ENCODE results near the gene ZNF446.
"Not testable (repeated sequence)": the region's sequence is repeated elsewhere in the genome, so short reads cannot be mapped to it uniquely, and the experiment has no call there.

Gene ZNF446

DNA sequence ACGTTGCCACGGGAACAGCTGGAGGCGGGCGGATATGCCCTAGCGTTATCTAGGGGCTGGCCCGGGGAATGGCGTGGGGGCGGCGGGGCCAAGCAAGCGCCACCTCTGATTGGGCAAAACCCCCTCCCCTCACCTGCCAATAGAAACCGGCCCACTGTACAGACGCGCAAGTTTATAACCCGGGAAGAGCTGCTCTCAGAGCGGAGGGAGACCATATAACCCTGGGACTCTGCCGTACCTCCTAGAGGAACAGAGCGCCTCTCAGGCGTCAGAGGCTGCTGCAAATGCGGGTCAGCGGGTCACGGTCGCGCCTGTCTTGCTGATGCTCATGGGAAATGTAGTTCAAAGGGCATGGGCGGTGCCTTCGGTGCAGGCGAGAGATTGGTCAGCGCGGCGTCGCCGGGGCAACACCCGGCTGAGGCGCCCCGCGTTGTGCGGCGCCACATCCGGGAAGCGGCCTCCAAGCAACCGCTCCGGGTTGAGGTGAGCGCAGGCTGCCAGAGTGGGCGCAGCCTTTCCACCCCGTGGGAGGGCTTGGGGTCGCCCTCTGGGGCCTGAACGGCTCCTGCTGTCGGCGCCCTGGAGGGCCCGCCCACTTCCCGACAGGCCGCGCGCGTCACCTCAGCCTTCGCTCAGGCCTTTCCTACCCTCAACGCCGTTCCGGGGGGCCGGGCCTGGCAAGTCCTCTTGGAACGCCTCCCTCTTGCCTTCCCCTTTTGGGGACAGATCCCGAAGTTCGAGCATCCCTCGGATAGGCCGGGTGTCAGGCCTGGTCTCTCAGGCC, at the start of gene ZNF446:
ZNF446 (plus strand) TSS at position 639 of the 784 bp plus-strand sequence. CDS start 867 bp downstream, outside the sequence.
- peak; percentile 87 for DNase-seq

- DNase-seq: no peak
Observed at GRCh38 chr19:58428617-58429016, 47.5 kb upstream of the ZNF446 start.

DNA sequence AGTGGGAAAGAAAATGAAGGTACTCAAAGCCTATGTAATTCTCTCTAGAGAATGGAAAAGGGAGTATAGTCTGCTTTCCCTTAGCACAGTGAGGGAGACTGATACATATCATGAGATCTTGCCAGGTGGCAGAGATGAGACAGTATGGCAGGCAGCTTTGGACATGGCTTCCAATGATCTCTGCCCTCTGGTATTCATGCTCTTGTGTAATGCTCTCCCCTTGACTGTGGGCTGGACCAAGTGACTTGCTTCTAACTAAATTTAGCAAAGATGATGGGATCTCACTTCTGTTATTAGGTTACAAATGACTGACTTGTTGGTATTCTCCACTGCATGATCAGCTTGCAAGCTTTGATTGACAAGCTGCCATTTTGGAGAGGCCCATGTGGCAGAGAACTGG, 46.4 kb upstream of the ZNF446 start:
- DNase-seq: no peak

- DNase-seq: no peak
Observed at GRCh38 chr19:58434217-58434616, 41.9 kb upstream of the ZNF446 start.

DNA sequence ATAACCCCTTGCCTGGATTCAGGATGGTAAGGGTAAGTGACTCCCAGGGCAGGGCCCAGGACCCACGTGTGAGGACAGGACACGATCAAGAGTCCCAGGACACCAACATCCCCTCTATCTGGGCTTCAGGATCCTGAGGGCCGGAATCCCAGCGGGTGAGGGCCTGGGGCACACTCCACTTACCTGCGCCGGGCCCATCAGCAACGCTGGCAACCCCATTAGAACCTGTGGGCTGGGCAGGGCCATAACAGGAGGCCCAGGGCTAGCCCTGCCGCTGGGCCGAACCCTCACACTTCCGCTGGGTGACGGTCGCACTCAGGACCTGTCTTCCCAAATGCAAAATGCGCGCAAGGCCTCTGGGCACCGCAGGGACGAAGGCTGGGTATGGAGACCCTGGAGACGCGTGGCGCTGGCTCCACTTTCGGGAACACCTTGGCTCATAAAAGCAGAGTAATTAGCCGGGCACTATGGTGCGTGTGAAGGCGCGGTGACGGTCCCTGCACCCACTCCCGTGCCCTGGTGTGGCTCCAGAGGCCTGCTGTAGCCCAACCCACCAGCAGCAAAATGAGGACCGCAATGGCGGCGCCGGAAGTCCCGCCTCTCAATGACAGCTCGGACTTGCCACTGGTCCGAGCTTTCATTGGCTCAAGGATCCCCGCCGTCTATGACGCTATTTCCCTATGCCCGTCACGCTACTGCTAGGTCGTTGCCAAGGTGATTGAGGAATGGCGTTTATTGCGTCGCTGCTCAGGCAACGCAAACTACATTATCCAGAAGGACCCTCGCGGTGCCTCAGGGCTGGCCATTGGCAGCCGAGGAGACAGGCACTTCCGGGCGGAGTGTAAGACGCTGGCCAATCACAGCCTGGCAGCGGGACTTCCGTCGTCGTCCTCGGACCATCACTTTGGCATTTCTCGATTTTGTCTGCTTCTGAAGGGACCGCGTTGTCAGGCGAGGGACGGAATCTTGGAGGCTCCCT, 36.3 kb upstream of the ZNF446 start, which contains the start of gene ZNF132:
ZNF132 (minus strand) TSS at position 578 of the 979 bp plus-strand sequence; CDS start at position 246, 332 bp downstream.
- DNase-seq: peak; percentile 40

- no peak for DNase-seq
Observed at GRCh38 chr19:58440556-58440955, 35.6 kb upstream of the ZNF446 start.

DNA sequence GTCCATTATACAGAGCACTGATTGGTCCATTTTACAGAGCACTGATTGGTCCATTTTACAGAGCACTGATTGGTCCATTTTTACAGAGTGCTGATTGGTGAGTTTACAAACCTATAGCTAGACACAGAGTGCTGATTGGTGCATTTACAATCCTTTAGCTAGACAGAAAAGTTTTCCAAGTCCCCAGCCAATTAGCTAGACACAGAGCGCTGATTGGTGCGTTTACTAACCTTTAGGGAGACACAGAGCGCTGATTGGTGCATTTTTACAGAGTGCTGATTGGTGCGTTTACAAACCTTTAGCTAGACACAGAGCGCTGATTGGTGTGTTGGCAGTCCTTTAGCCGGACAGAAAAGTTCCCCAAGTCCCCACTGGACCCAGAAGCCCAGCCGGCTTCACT, 33.2 kb upstream of the ZNF446 start:
- DNase-seq: not testable (repeated sequence)

GRCh38 chr19:58448860-58449259, 27.3 kb upstream of the ZNF446 start:
- not testable (repeated sequence) for DNase-seq

DNA sequence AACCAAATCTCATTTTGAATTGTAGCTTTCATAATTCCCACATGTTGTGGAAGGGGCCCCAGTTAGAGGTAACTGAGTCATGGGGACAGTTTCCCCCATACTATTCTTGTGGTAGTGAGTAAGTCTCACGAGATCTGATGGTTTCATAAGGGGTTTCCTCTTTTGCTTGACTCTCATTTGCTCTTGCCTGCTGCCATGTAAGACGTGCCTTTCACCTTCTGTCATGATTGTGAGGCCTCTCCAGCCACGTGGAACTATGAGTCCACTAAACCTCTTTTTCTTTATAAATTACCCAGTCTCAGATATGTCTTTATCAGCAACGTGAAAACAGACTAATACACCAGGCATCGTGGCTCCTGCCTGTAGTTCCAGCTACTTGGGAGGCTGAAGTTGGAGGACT, 26.2 kb upstream of the ZNF446 start:
- DNase-seq: not testable (repeated sequence)

DNA sequence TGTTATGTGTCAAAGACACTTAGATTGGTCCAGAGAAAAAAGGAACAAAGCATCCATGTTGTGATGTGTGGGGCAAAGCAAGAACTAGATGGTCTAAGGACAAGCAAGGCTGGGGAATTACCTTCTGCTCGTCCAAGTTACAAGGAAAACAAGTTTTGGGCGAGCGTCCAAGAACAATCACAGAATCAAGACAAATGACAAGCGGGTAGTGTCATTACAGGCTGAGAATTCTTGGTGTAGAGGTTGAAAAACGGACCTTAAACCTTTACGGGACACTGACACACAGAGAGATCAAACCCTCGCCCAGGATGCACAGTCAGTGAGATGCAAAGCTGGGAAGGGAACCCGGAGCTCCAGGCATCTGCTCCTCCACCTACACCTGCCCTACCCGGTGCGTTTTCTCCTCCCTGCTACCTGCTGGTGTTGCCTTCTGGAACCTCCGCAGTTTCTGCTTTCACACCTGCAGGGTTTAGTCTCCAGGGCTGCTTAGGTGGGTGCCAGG, 25.2 kb upstream of the ZNF446 start:
- DNase-seq: no peak

GRCh38 chr19:58451358-58452101, 24.6 kb upstream of the ZNF446 start, which contains the start of gene ZNF324B:
TSS of gene ZNF324B (plus strand) at chr19:58451622. CDS start at chr19:58453702, 2,080 bp downstream.
- DNase-seq: no peak

- no peak for DNase-seq
Observed at GRCh38 chr19:58453743-58454142, 22.4 kb upstream of the ZNF446 start.

DNA sequence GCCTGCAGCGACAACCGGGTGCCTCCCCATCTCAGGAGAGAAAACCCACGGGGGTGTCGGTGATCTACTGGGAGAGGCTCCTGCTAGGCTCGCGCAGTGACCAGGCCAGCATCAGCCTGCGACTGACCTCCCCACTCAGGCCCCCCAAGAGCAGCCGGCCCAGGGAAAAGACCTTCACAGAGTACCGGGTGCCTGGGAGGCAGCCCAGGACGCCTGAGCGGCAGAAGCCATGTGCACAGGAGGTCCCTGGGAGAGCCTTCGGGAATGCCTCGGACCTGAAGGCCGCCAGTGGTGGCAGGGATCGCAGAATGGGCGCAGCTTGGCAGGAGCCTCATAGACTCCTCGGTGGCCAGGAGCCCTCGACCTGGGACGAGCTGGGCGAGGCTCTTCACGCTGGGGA, 20.8 kb upstream of the ZNF446 start:
- no peak for DNase-seq

DNA sequence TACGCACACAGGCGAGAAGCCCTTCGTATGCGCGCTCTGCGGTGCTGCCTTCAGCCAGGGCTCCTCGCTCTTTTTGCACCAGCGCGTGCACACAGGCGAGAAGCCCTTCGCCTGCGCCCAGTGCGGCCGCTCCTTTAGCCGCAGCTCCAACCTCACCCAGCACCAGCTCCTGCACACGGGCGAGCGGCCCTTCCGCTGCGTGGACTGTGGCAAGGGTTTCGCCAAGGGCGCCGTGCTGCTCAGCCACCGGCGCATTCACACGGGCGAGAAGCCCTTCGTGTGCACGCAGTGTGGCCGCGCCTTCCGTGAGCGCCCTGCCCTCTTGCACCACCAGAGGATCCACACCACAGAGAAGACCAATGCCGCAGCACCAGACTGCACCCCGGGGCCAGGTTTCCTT, 20.0 kb upstream of the ZNF446 start:
- no peak for DNase-seq

DNA sequence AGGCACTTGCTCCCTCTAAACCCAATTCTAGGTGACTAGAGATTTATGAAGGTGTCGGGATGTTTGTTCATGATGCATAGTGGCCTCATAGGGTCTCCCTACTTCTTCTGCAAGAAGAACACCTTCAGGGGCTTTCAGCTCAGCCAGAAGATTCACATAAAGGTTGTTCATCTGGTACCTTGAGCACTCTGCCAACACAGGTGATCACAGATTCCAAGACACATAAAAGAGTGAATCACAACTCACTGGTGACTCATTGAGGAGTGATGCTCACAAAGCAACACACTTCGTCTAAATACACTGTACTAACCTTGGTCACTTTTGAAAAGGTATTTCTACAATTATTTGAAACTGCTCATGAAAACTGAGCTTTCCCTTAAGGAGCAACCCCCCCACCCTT, 16.1 kb upstream of the ZNF446 start:
- no peak for DNase-seq

DNA sequence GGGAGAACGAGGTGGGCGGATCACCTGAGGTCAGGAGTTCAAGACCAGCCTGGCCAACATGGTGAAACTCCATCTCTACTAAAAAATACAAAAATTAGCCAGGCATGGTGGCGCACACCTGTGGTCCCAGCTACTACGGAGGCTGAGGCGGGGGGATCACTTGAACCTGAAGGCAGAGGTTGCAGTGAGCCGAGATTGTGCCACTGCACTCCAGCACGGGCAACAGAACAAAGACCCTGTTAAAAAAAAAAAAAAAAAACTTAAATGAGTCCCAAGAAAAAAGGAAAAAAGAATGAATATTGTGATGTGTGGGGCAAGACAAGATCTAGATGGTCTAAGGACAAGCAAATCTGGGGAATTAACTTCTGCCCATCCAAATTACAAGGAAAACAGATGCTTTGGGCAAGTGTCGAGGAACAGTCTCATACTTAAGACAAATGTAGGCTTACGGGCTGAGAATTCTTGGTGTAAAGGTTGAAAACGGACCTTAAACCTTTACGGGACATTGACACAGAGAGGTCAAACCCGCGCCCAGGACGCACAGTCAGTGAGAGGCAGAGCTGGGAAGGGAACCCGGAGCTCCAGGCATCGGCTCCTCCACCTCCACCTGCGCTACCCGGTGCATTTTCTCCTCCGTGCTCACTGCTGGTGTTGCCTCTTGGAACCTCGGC, 9.9 kb upstream of the ZNF446 start:
- DNase-seq: no peak

- DNase-seq: peak; percentile 45
Observed at GRCh38 chr19:58466760-58467589, 9.2 kb upstream of the ZNF446 start, which contains the start of gene ZNF324. TSS of gene ZNF324 (plus strand) at chr19:58467080. CDS start at chr19:58469186, 2,106 bp downstream.

DNA sequence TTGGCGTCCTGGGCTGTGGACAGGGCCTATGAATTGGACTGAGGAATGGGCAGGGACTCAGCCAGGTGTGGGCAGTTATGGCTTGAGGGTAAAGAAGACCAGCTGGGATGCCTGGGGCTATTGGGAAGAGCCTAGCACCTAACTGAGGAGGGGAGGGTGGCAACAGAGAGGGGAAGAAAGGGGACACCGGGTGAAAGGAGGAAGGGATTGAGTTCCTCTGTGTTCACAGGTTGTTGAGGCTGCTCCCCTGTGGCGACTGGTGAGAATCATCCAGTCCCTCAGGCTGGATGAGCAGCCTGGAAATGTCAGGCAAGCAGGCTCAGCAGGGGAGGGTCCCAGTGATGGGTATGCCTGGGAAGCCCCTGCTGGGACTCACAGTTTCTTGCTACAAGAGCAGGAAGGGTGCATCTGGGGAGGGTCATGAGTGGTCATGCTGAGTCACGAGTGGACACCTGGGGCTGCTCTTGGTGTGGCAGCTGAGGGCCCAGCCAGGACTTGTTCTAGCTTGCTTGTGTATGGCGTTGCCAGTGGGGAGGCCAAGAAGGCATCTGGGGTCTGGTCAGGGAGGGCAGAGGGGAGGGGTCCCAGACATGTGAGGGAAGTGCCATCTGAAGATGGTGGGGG, 7.8 kb upstream of the ZNF446 start:
- no peak for DNase-seq

GRCh38 chr19:58469241-58470013, 6.7 kb upstream of the ZNF446 start:
- no peak for DNase-seq
